RWPE1 (cell line): ENCODE results near the gene TMEM117.
A peak's percentile ranks its signal among the peaks of the same experiment; 100 is the strongest.

Source experiments
- CTCF ChIA-PET: fragments of 350-600 bp; sonication (Branson Sonifier 250); formaldehyde crosslinking; extraction: SDS; loops from one replicate; lab custom pipeline; 2021; lab: Yijun Ruan, JAX
- POLR2A ChIA-PET: fragments of 400-600 bp; formaldehyde crosslinking; extraction: SDS; loops from one replicate; lab custom pipeline; 2020; ENCODE audit warnings: antibody characterized with exemption; ENCODE audit not compliant: low non-redundant PET; lab: Yijun Ruan, JAX
- DNase-seq: peaks from one replicate; pipeline ENCODE4 v3.0.0; 2012; ENCODE audit warnings: low spot score
- H3K27ac ChIP-seq: fragments of 450-650 bp; 2 replicates; pipeline ENCODE4 v1.5.1; 2017
- CTCF ChIP-seq: fragments of 450-650 bp; conservative IDR thresholded peaks from 2 replicates; pipeline ENCODE4 v1.5.1; 2017; ENCODE audit warnings: low read depth, mild to moderate bottlenecking

Gene TMEM117

GRCh38 chr12:43891856-43892574 is 56.1 kb downstream of the TMEM117 start:
- ChIA-PET POLR2A (no interaction called here), CTCF (interaction anchor here (0.6 kb wide), 1 partner anchor 29 kb away, joined by 3 read pairs; no protein-coding TSS in a partner anchor)
- no peak overlapping the region for H3K27ac ChIP-seq
- no peak for TF ChIP-seq CTCF
- peak; percentile 19 for DNase-seq

- no peak for DNase-seq
- POLR2A ChIA-PET, result no interaction called here
- CTCF ChIA-PET, result no interaction called here
These were observed 57.8 kb downstream of the TMEM117 start for GRCh38 chr12:43893670-43894069.

GRCh38 chr12:43895580-43896206 is 59.8 kb downstream of the TMEM117 start:
- ChIA-PET CTCF (interaction anchor here (0.6 to 1.0 kb wide), 2 partner anchors 13 to 133 kb away, joined by 3 read pairs; no protein-coding TSS in a partner anchor), POLR2A (no interaction called here)
- no peak for TF ChIP-seq CTCF
- H3K27ac ChIP-seq, result no peak overlapping the region
- DNase-seq, result no peak

More at GRCh38 chr12:43893670-43894069, 57.8 kb downstream of the TMEM117 start:
- TF ChIP-seq CTCF, result no peak
- H3K27ac ChIP-seq, result no peak overlapping the region

GRCh38 chr12:43896496-43896895 is 60.6 kb downstream of the TMEM117 start:
- no peak overlapping the region for H3K27ac ChIP-seq
- no peak for DNase-seq
- CTCF ChIA-PET, result interaction anchor here (0.6 to 1.0 kb wide), 2 partner anchors 14 to 84 kb away, joined by 3 read pairs; no protein-coding TSS in a partner anchor
- TF ChIP-seq CTCF, result no peak
- POLR2A ChIA-PET, result no interaction called here

- no peak for TF ChIP-seq CTCF
- DNase-seq, result no peak
- CTCF ChIA-PET, result interaction anchor here (0.6 kb wide), 1 partner anchor 730 kb away, joined by 4 read pairs; no protein-coding TSS in a partner anchor
- POLR2A ChIA-PET, result no interaction called here
- no peak overlapping the region for H3K27ac ChIP-seq
These were observed 62.6 kb downstream of the TMEM117 start for GRCh38 chr12:43898474-43898873.

- CTCF ChIA-PET, result no interaction called here
- TF ChIP-seq CTCF, result no peak
- POLR2A ChIA-PET, result no interaction called here
- DNase-seq, result no peak
- H3K27ac ChIP-seq, result no peak overlapping the region
These were observed 63.7 kb downstream of the TMEM117 start for GRCh38 chr12:43899574-43899973.
